HG03159 (cell line): Measurements from ENCODE around the gene REG3A.

Experiments
- ATAC-seq: cut with Tn5 transposase; IDR thresholded peaks from one replicate; pipeline ENCODE4 v1.9.1; 2021; ENCODE audit warnings: mild to moderate bottlenecking, moderate library complexity; ENCODE audit not compliant: unreplicated experiment

The REG3A gene

DNA sequence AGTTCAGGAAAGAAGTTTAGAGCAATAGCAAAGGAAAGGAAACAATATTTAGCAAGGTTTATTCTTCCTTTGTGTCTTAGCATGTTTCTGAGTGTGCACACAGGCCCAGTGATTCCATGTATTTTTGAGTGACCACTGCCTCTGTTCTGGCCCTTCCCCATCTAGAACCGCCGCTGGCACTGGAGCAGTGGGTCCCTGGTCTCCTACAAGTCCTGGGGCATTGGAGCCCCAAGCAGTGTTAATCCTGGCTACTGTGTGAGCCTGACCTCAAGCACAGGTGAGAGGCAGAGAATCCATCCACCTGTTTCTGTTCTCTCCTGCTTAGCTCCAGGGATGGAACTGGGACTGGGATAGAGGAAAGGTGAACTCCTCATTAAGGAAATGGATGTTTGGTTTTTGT is 36.9 kb downstream of the REG3A start:
- no peak for ATAC-seq

DNA sequence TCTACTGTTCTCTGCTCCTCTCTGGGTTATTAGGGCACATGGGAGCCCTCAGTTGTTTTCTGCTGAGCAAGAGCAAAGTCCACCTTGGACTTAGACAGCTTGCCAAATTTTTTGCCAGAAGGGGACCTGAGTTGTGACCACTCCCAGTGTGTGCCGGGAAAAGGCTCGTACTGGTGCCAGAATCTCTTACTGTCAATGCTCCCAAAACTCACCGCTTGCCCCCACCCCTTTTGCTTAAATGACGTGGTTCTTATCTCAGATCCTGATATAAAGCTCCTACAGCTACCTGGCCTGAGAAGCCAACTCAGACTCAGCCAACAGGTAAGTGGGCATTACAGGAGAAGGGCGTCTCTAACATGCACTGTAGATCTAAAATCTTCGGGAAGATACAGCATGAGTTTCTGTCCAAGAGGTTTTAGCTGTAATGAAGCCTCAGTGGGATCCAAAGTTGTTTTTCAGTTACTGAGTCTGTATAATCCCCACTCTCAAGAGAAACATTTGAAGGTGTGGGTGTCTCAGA is 39.3 kb downstream of the REG3A start, which contains the start of gene REG1A:
Gene REG1A, plus strand, starts transcription at position 295 of the 520 bp plus-strand sequence. CDS start 374 bp downstream, outside the sequence.
- ATAC-seq: no peak

DNA sequence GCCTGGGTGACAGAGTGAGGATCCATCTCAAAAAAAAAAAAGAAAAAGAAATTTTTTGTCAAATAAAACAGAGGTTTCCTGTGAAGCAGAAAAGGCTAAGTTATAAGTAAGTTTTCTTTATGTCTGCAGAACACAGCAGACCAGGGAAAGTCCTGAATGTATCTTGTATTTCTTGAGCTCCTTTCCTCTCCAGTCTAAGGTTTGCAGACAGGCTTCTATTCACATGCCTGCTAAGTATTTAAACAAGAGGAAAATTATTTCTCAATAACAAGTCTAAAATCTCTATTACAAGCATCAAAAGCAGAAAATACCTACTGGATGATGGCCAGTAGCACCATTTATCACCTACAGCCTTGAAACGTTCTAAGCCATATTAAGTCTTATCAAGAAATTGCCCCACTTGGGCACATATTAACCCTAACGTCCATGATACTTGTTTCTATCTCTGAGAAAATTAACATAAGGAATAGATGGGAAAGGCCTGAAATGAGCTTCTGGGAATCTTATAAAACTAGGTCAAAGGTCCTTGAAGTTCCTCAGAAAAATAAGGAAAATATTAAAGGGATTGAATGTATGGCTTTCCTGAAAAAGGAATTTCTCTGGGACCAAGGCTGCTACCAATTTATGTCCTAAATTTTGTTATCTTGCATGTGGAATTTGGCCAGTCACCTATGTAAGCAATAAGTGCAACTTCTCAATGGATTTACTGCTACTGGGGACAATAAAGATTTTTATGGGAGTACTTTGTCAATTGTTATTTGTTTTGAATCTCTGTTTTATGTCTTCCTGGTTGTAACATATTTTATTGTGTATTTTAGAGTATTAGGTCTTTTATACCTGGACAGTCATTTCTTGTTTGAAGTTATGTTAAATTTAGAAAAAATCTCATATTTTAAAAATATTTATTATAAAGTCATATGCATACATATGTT is 42.3 kb downstream of the REG3A start:
- no peak for ATAC-seq

DNA sequence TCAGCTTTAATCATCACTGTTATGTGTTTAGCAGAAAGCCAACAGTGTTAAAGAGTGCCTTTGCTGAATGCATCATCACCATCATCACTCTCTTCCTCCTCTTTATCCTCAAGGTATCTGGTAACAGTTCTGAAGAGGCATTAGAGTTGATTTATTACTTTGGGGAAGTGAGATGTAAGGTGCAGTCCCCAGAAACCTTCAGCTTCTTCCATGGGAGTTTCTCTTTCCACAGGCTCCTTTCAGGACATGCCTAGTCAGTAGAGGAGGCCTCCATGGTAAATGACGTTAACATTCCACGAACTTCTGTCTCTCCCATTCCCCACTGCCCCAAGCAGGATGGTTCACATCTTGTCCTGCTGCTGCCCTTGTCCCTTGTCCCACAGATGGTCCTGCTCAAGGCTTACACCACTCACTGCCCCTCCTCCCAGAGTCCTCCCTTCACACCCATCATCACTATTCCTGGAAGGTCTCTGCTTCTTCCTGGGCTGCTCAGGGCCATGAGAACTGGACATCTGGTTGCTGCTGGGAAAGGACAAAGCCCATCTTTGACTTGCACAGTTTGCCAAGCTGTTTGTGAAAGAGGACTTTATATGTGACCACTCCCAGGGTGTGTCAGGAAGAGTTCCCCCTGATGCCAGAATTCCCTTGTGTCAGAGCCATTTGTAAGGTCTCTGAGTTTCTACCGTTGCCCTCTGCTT is 44.6 kb downstream of the REG3A start:
- ATAC-seq: no peak

DNA sequence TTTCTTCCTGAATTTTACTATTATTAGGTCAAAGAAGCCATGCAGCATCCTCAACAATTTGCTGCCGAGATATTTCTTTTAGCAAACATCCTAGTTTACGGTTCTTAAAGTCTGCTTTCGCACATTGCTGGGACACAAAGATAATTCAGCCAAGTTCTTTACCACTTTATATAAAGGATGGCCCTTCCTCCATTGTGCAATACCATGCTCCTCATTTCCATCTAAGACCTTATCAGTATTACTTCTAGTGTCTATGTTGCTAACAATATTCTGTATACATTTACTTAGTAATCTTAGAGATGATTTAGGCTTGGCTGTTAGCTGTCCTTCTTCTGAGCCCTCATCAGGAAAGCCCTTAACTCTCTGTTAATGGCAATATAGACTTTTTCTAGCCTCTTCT is 47.3 kb downstream of the REG3A start:
- ATAC-seq: no peak
